Psoas muscle (tissue), 8 donors: ENCODE results near the gene F5. TPM values are rescaled to one million over a fixed set of nuclear protein-coding genes. Genes with fewer than 3 reads are reported as not detected.
"Not testable (repeated sequence)": the region's sequence is repeated elsewhere in the genome, so short reads cannot be mapped to it uniquely, and the experiment has no call there.

Experiments used
- ATAC-seq, 4 donors: fragments of 200-7000 bp; cut with Tn5 transposase; one replicate each; pipeline ENCODE4 v1.9.1; 2020; ENCODE audit warnings: moderate library complexity in 3 of 4, mild to moderate bottlenecking in 2 of 4
- DNase-seq, 2 donors: peaks; one replicate each; pipeline ENCODE4 v3.0.0-alpha.2; 2020
- H3K27ac ChIP-seq: fragments of 200-600 bp; one replicate; pipeline ENCODE4 v1.8.0; 2022
- H3K27me3 ChIP-seq, 3 donors: fragments of 200-600 bp in 1 of 3; one replicate each; pipeline versions ENCODE4 v1.6.1 to v1.8.0; 2013 to 2022; ENCODE audit warnings: low read length in 2 of 3, mild to moderate bottlenecking in 2 of 3, moderate library complexity in 1 of 3; ENCODE audit not compliant: insufficient read depth in 3 of 3
- H3K36me3 ChIP-seq, 2 donors: fragments of 200-600 bp in 1 of 2; one replicate each; pipeline versions ENCODE4 v1.6.1 to v1.8.0; 2013 to 2022; ENCODE audit warnings: low read depth in 1 of 2, mild to moderate bottlenecking in 1 of 2, moderate library complexity in 1 of 2; ENCODE audit not compliant: insufficient read depth in 1 of 2
- H3K4me1 ChIP-seq: fragments of 200-600 bp; one replicate; pipeline ENCODE4 v1.8.0; 2022
- H3K4me3 ChIP-seq: fragments of 200-600 bp; one replicate; pipeline ENCODE4 v1.8.0; 2022; ENCODE audit warnings: mild to moderate bottlenecking
- H3K9me3 ChIP-seq: fragments of 200-600 bp; one replicate; pipeline ENCODE4 v1.8.0; 2022
- CTCF ChIP-seq: fragments of 200-600 bp; IDR thresholded peaks from one replicate; pipeline ENCODE4 v1.8.0; 2022; ENCODE audit warnings: antibody characterized with exemption
- WGBS, 3 donors: extraction: QIAGEN DNeasy Blood & Tissue Kit; methylation state at CpG; one replicate each; pipeline versions ENCODE4 v1.1.6 to v1.1.7; 2013; 5-methylcytosine and 5-hydroxymethylcytosine counted together
- intact Hi-C, 2 donors: fragments of 100-400 bp; cut with DNase I; formaldehyde crosslinking; loops; one replicate each; pipeline versions ENCODE4 v1.11.0 to v1.14.2; 2022
- polyA plus RNA-seq, 3 donors: library from polyadenylated mRNA; stranded (reverse); fragments of 200-250 nt; gene quantifications; one replicate each; pipeline ENCODE4 v1.2.3, GENCODE V29; 2013
- total RNA-seq, 4 donors: library from RNA; stranded (reverse); fragmentation: NEBNext Ultra II Directional in 2 of 4; extraction: Animal tissue kit (Norgen Biotek cat#: 25700) in 2 of 4; gene quantifications; one replicate each; pipeline versions ENCODE4 v1.2.1 to v1.2.4, GENCODE V29; 2021 to 2023
- donor health status: healthy with polysubstance abuse.
- donor health status: DM: no; HTN: no; CAD: no; lungs with moderate emphysema.
- donor health status: Bipolar disorder and iron deficiency.
- donor health status: healthy.
- donor health status: DM: yes; HTN: yes; CAD: no.
- donor health status: DM: no; HTN: no; CAD: no.
- donor health status: DM: no; HTN: no; CAD: no.
- donor health status: DM: yes; HTN: yes; CAD: no.

Gene F5
- total and polyA plus RNA-seq, 7 donors: 0.01 to 0.22 (median 0.08) TPM; not detected in 2

- Histone ChIP-seq H3K27ac (no peak overlapping the region), H3K36me3 (no peaks in the 10 kb centered on the region), H3K4me3 (no peak overlapping the region), H3K27me3 (no peaks in the 10 kb centered on the region), H3K9me3 (no peaks in the 10 kb centered on the region), H3K4me1 (peaks cover 13% of the 10 kb centered on the region)
- TF ChIP-seq CTCF: no peak
- ATAC-seq (no peak), DNase-seq (no peak)
- intact Hi-C loops: no loop called here
- WGBS, 3 donors: 75 to 85% (median 78%) methylated on average over 2 of the region's 2 CpGs
These were observed 78.9 kb downstream of the F5 start for GRCh38 chr1:169507413-169507812.

GRCh38 chr1:169503601-169504000 is 82.7 kb downstream of the F5 start:
- intact Hi-C loops, H3K27ac ChIP-seq, H3K36me3 ChIP-seq: not testable (repeated sequence)

GRCh38 chr1:169499807-169500206 is 86.5 kb downstream of the F5 start:
- H3K4me1 ChIP-seq: no peaks in the 10 kb centered on the region
- H3K4me3 ChIP-seq: no peak overlapping the region
- H3K36me3 ChIP-seq: no peaks in the 10 kb centered on the region
- TF ChIP-seq CTCF: no peak
- DNase-seq (no peak), ATAC-seq (no peak)
- H3K9me3 ChIP-seq: no peaks in the 10 kb centered on the region
- intact Hi-C loops: no loop called here
- no peak overlapping the region for H3K27ac ChIP-seq
- no peaks in the 10 kb centered on the region for H3K27me3 ChIP-seq

More at GRCh38 chr1:169503601-169504000, 82.7 kb downstream of the F5 start:
- ATAC-seq, H3K4me1 ChIP-seq, H3K27me3 ChIP-seq, H3K9me3 ChIP-seq, DNase-seq, H3K4me3 ChIP-seq: not testable (repeated sequence)
- WGBS, 3 donors: 91 to 99% (median 97%) methylated on average over 2 of the region's 2 CpGs

- no peak overlapping the region for H3K4me3 ChIP-seq
- intact Hi-C loops: no loop called here
- WGBS, 3 donors: 95 to 100% (median 95%) methylated on average over 2 of the region's 2 CpGs
These were observed 89.0 kb downstream of the F5 start for GRCh38 chr1:169497317-169497716.

GRCh38 chr1:169495916-169496315 is 90.4 kb downstream of the F5 start:
- Histone ChIP-seq H3K9me3 (no peaks in the 10 kb centered on the region), H3K4me3 (no peak overlapping the region), H3K27me3 (no peaks in the 10 kb centered on the region), H3K4me1 (no peaks in the 10 kb centered on the region), H3K27ac (no peak overlapping the region), H3K36me3 (no peaks in the 10 kb centered on the region)
- intact Hi-C loops: no loop called here
- DNase-seq (no peak), ATAC-seq (no peak)
- no peak for TF ChIP-seq CTCF
- WGBS, 3 donors: 65 to 83% (median 66%) methylated on average over 2 of the region's 2 CpGs

More at GRCh38 chr1:169497317-169497716, 89.0 kb downstream of the F5 start:
- no peak for ATAC-seq
- TF ChIP-seq CTCF: no peak
- H3K4me1 ChIP-seq: no peaks in the 10 kb centered on the region
- no peak for DNase-seq
- no peaks in the 10 kb centered on the region for H3K36me3 ChIP-seq
- H3K27me3 ChIP-seq: no peaks in the 10 kb centered on the region
- H3K9me3 ChIP-seq: no peaks in the 10 kb centered on the region
- H3K27ac ChIP-seq: no peak overlapping the region
